Measurements from ENCODE around the gene COBL.
"Not testable (repeated sequence)": the region's sequence is repeated elsewhere in the genome, so short reads cannot be mapped to it uniquely, and the experiment has no call there.

COBL gene

GRCh38 chr7:51230324-51230625 is 86.3 kb downstream of the COBL start:
- DNase-seq = no peak

GRCh38 chr7:51229620-51230323 is 86.8 kb downstream of the COBL start:
- DNase-seq = no peak

DNA sequence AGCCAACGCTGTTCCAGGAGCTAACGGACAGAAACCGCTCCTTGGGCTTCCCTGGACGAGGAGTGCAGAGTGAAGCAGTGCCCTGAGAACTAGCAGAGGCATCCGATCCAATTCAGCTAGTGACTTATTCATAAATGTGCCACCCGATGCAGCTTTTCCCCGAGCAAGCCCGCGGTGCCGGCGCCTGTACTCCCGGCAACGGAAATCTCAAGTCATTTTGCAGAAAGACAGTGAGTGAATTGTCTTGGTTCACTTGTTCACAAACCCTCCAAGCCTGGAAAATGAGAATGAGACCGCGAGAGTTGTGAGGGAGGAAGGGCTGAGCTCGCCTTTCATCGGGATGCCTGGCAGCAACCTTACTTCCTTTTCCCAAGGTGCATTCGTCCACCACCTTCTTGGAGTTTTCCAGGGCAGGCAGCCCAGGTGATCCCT is 87.5 kb downstream of the COBL start:
- DNase-seq = no peak

DNA sequence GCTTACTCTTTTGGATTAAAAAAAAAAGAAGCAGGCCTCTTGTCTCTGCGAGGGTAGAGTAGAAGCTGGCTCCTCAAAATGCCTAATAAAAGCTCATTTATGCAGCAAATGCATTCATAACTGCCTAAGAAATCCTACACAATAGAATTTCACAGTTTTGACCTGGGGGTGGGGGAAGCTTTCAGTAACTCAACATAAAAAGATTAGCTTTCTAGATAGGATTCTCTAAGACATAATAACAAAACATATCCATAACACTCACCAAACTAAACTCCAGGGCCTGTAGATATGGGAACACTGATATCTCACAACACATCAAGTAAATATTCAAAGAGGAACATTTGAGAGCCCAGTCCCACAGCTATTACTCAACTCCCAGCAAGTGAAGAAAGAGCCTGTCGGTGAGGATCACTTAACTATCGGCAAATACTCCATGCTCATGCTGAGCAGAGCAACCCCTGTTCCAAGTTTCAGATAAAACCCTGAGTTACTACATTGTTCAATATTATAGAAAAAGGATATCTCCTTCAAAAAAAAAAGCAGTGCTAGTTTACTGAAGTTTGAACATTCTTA is 88.1 kb downstream of the COBL start:
- no peak for DNase-seq

DNA sequence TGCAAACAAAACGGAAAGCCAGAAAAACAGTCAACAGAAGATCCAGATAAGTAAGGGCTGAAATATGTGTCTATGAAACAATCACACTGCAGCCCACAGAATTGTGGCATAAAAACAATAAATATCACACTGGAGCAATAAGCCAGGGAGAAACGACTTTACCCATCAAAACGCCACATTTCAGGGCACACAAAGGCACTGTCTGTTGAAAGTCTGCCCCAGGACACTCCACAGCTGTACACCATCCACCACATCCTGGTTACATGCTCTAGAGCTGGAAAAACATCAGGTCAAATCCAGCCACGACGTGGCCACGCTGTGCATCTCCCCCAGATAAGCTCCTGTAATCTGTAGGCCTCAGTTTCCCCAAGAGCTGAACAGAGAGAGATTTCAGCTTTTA is 88.7 kb downstream of the COBL start:
- no peak for DNase-seq

- DNase-seq = no peak
Measured at GRCh38 chr7:51226916-51227535, 89.6 kb downstream of the COBL start.

DNA sequence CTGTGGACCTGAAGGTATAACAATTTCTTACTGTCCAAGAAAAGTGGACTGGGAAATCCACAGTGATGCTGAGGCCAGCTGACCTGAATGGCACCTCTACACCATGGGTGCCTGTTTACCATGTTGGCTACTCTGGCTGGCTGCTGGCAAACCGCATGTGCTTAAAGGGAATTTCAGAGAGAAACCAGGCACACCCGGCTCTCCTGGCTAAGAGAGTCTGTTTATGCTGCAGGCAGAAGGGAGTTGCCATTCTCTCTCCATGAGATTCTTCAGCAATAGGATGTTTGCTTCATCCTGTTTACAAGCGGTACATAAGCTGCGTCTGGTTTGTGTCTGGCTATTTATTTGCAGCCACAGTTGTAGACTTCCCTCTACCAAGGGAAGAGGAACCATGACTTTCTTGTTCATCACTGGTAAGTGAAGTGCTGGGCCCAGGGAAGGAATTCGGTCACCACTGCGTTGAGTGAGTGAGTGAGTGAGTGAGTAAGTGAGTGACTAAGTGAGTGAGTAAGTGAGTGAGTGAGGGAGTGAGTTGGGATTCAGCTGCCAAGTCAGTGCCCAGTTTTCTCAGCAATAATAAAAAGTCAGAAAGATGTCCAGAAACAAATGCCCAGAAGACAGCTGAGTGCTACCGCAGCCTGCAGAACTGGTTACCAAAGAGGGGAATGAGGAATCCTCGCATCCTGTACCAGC is 90.4 kb downstream of the COBL start:
- DNase-seq = no peak

DNA sequence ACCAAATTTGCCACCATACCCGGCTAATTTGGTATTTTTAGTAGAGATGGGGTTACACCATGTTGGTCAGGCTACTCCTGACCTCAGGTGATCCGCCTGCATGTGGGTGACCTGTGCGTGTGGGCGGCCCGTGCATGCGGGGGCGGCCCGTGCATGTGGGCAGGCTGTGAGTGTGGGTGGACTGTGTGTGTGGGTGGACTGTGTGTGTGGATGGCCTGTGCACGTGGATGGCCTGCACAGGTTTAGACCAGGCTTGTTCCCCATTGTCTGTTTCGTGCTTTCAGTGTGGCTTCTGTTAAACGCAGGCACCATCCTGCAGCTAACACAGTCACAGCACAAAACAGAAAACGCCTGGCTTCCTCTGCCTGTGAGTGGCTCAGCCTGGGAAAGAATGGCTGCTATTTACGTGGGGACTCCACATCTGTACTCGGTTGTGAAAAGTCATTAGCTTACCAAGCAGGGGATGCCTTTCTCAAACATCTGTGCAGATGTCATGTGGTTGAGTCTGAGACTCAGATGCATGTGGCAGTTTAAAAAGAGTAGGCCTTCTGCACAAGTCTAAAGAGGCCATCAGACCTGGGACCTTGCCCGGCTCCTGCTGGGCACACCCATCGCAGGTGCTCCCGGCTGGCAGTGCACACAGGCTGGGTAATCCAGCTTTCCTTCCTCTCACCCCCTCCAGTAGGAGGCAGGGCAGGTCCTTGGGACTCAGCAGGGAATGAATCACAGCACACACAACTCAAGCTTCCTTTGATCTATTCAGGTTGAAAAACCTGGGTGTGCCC is 91.6 kb downstream of the COBL start:
- peak in 1 of 4 experiments; percentile 12 for DNase-seq

DNA sequence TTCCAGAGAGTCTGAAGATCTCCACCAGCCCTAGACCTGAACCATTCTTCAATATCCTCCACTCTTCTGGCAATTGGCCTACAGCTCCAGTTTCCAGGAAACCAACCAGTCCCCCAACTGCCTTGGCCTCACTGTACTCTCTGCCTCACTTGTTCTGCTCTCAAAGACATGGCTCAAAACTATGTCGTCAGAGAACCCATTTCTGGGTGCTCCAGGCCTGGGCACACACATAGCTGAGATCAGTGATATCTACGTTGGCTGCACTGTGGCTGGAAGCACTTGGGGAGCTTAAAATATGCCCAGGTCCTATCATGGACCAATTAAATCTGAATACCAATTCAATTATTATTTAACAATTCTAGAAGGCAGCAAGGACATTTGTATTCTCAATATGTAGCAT is 93.1 kb downstream of the COBL start:
- no peak for DNase-seq

DNA sequence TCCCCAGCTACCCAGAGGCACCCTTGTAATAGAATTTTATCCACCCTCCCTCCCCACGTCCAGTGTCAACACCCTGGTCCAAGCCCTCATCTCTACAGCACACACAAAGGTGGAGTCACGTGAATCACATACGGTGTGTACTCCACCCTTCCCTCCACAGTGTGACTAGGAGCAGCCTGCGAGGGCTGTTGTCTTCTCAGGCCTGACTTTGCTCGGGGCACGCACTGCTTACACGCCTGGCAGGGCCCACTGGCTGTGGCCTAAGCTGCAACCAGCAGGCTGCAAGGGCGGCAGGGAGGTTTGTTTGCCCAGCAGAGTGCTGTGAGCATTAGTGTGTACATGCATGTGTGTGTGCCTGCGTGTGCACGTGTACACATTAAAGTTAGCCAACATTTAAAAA is 93.7 kb downstream of the COBL start:
- DNase-seq = no peak

GRCh38 chr7:51220226-51220625 is 96.4 kb downstream of the COBL start:
- no peak for DNase-seq

GRCh38 chr7:51219261-51219988 is 97.2 kb downstream of the COBL start:
- DNase-seq = no peak

GRCh38 chr7:51217804-51218203 is 98.8 kb downstream of the COBL start:
- DNase-seq = no peak

DNA sequence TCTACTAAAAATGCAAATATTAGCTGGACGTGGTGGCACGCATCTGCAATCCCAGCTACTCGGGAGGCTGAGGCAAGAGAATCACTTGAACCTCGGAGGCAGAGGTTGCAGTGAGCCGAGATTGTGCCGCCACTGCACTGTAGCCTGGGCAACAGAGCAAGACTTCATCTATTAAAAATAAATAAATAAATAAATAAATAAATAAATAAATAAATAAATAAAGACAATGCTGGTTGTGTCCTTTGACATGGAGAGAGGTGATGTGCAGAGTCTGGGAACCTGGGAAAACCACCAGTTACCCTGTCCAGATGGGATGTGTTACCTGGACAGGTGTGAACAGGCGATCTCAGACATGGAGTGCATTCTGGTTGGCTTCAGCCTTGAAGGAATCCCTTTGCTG is 102.5 kb downstream of the COBL start:
- DNase-seq = no peak

GRCh38 chr7:51213618-51214017 is 103.0 kb downstream of the COBL start:
- DNase-seq = no peak

DNA sequence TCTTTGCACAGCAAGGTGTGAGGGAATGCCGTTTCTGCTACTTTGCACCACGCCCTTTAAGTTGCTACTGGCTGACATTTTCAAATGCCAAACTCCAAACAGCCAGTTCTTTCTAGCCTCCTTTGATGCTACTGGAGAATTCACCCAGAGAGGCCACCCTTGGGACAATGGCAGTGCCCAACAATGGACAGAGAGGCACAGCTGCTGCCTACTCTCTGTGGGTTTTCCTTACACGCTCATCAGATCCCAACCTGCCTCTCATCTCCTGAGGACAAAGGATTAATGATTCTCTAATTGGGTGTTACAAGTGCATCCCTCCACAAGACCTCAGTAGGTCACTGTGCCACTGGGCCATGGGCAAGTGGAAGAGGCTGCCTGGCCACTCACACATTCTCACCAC is 105.8 kb downstream of the COBL start:
- DNase-seq = no peak

DNA sequence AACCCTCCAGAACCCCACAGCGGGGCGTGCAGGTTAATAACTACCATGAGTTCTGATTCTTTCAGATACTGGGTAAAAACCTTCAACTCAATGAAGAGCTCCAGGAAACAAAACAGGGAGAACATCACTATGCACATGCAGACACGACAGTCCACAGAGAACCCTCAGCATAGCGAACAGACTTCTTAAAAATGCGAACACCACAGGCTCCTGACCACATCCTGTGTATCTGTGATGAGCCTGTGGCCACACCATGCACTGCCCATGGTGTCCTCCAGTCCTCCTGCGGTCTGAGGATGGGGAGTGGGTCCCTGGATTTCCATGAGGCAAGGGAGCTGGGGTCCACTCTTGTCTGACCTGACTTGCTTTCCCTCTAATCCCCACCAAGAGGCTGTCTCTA is 107.2 kb downstream of the COBL start:
- no peak for DNase-seq

GRCh38 chr7:51208125-51208524 is 108.5 kb downstream of the COBL start:
- not testable (repeated sequence) for DNase-seq

DNA sequence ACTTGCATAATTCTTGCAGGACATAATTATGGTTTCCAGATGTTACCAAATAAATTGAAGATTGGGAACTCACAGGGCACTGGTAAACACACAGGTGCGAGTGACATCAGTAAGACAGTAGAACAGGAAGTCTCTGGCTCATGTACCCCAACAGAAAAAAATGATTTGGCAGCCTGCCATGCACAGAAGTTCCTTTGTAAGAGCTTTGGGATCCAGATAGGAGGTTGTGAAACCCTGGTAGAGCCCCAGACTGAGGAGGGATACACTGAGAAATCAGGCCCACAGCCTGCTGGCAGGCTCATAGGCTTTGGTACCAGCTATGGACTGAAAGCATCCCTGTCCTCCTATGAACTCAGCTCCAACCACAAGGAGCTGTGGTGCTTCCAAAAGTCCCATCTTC is 118.0 kb downstream of the COBL start:
- no peak for DNase-seq

DNA sequence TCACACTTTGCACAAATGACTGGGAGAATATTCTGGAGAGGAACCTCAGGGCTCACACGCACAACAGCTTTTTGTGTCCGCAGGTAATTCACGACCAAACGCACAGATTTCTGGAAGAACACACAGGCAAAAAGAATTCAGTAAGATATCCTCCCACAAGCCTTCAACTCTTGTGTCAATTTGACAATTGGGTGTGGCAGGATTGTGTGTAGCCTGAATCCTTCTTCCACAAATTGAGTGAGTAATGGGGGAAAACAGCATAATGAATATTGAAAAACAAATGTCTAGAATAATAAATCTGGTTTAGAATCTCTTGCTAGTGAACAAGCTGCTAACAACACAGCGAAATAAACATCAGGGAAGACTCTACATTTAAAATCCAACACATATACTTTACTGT is 125.6 kb downstream of the COBL start:
- DNase-seq = no peak

- no peak for DNase-seq
Measured at GRCh38 chr7:51189777-51190176, 126.8 kb downstream of the COBL start.

DNA sequence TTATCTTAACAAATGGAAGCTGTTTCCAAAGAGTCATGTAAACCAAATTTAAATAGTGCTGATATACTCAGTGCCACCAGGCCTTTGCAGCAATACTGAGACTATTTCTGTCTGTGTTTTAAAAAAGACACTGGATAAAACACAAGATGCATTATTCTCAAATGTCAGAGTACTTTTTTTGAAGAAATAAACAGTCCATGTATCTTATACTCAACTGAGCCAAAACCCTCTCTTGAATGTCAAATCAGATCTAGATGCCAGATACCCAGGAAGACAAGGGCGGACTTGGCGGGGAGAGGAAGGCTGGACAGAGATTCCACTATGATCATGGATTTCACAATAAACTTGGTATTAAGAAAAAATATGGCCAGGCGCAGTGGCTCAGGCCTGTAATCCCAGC is 127.6 kb downstream of the COBL start:
- no peak for DNase-seq
